H1 (cell line): ENCODE data around the gene ZNF576. TPM values are rescaled to one million over a fixed set of nuclear protein-coding genes. Genes with fewer than 3 reads are reported as not detected.

Source experiments
- KDM1A ChIP-seq: fragments of 200-600, 300-600 bp; sonication (generic); IDR thresholded peaks from 2 replicates; pipeline ENCODE4 v1.7.1; 2016; ENCODE audit warnings: mild to moderate bottlenecking, low read length, borderline replicate concordance
- TBP ChIP-seq: IDR thresholded peaks from 2 replicates; pipeline ENCODE4 v1.6.1; 2011; ENCODE audit warnings: low read depth, low read length, improper control_type of control experiment
- YY1 ChIP-seq: IDR thresholded peaks from 2 replicates; pipeline ENCODE4 v1.6.1; 2011; ENCODE audit warnings: low read depth, mild to moderate bottlenecking, low read length
- polyA plus RNA-seq, 7 experiments: library from polyadenylated mRNA; depleted of rRNA in 3 of 7; stranded (reverse) in 5 of 7; unstranded in 2 of 7; fragments of >200 nt in 5 of 7; fragments of 200-250 nt in 2 of 7; gene quantifications; 1 replicate in 5 of 7; 2 replicates in 1 of 7; 4 replicates in 1 of 7; pipeline versions ENCODE4 v1.2.1 to v1.2.3, GENCODE V29; 2011 to 2013; ENCODE audit warnings: missing spikeins in 2 of 7, mixed read lengths in 2 of 7
- total RNA-seq: library from RNA; stranded (reverse); fragmentation: NEBNext Ultra II Directional; extraction: Animal tissue kit (Norgen Biotek cat#: 25700); gene quantifications from 2 replicates; pipeline ENCODE4 v1.2.1, GENCODE V29; 2021
- TF ChIP-seq, protein P1 (sequence below): fragments of 300-600 bp; sonication (generic); IDR thresholded peaks from 2 replicates; pipeline ENCODE4 v1.7.1; 2012; ENCODE audit warnings: low read length, moderate library complexity, mild to moderate bottlenecking, inconsistent platforms; ENCODE audit not compliant: insufficient replicate concordance
- TF ChIP-seq, protein P2 (sequence below), 3 experiments: IDR thresholded peaks; 1 replicate in 2 of 3; 2 replicates in 1 of 3; pipeline versions ENCODE4 v1.5.1 to v1.6.1; 2011; ENCODE audit warnings: low read length in 3 of 3, mild to moderate bottlenecking in 3 of 3, inconsistent platforms in 2 of 3, low read depth in 1 of 3, moderate library complexity in 1 of 3; ENCODE audit not compliant: insufficient read depth in 1 of 3; ENCODE audit errors: control extremely low read depth in 1 of 3

The ZNF576 gene
- total and polyA plus RNA-seq, 2 of the 8 experiments (the other 6 are each of a cell fraction or from before 2014, with no cell fraction given), result 13.6 to 32.4 TPM

DNA sequence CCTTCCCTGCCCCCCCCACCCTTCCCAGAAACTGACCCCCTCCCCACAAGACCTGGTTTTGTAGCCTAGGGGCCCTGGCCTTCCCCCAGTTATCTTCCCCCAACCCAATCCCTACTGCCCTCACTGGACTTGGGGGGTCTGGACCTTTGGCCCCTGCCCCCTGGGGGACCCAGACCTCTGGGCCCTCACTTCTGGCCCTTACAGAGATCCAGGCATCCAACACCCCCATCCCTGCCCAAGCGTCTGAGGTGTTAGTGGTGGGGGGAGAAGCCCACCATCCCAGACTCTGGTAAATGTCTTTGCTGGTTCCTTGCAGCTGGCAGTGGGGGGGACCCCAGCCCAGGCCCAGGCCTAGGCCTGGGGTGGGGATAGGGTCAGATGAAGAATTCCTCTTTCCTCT lies 26.6 kb downstream of the ZNF576 start (continued):
- TF ChIP-seq, protein P1, sequence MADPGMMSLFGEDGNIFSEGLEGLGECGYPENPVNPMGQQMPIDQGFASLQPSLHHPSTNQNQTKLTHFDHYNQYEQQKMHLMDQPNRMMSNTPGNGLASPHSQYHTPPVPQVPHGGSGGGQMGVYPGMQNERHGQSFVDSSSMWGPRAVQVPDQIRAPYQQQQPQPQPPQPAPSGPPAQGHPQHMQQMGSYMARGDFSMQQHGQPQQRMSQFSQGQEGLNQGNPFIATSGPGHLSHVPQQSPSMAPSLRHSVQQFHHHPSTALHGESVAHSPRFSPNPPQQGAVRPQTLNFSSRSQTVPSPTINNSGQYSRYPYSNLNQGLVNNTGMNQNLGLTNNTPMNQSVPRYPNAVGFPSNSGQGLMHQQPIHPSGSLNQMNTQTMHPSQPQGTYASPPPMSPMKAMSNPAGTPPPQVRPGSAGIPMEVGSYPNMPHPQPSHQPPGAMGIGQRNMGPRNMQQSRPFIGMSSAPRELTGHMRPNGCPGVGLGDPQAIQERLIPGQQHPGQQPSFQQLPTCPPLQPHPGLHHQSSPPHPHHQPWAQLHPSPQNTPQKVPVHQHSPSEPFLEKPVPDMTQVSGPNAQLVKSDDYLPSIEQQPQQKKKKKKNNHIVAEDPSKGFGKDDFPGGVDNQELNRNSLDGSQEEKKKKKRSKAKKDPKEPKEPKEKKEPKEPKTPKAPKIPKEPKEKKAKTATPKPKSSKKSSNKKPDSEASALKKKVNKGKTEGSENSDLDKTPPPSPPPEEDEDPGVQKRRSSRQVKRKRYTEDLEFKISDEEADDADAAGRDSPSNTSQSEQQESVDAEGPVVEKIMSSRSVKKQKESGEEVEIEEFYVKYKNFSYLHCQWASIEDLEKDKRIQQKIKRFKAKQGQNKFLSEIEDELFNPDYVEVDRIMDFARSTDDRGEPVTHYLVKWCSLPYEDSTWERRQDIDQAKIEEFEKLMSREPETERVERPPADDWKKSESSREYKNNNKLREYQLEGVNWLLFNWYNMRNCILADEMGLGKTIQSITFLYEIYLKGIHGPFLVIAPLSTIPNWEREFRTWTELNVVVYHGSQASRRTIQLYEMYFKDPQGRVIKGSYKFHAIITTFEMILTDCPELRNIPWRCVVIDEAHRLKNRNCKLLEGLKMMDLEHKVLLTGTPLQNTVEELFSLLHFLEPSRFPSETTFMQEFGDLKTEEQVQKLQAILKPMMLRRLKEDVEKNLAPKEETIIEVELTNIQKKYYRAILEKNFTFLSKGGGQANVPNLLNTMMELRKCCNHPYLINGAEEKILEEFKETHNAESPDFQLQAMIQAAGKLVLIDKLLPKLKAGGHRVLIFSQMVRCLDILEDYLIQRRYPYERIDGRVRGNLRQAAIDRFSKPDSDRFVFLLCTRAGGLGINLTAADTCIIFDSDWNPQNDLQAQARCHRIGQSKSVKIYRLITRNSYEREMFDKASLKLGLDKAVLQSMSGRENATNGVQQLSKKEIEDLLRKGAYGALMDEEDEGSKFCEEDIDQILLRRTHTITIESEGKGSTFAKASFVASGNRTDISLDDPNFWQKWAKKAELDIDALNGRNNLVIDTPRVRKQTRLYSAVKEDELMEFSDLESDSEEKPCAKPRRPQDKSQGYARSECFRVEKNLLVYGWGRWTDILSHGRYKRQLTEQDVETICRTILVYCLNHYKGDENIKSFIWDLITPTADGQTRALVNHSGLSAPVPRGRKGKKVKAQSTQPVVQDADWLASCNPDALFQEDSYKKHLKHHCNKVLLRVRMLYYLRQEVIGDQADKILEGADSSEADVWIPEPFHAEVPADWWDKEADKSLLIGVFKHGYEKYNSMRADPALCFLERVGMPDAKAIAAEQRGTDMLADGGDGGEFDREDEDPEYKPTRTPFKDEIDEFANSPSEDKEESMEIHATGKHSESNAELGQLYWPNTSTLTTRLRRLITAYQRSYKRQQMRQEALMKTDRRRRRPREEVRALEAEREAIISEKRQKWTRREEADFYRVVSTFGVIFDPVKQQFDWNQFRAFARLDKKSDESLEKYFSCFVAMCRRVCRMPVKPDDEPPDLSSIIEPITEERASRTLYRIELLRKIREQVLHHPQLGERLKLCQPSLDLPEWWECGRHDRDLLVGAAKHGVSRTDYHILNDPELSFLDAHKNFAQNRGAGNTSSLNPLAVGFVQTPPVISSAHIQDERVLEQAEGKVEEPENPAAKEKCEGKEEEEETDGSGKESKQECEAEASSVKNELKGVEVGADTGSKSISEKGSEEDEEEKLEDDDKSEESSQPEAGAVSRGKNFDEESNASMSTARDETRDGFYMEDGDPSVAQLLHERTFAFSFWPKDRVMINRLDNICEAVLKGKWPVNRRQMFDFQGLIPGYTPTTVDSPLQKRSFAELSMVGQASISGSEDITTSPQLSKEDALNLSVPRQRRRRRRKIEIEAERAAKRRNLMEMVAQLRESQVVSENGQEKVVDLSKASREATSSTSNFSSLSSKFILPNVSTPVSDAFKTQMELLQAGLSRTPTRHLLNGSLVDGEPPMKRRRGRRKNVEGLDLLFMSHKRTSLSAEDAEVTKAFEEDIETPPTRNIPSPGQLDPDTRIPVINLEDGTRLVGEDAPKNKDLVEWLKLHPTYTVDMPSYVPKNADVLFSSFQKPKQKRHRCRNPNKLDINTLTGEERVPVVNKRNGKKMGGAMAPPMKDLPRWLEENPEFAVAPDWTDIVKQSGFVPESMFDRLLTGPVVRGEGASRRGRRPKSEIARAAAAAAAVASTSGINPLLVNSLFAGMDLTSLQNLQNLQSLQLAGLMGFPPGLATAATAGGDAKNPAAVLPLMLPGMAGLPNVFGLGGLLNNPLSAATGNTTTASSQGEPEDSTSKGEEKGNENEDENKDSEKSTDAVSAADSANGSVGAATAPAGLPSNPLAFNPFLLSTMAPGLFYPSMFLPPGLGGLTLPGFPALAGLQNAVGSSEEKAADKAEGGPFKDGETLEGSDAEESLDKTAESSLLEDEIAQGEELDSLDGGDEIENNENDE, result no peak
- no peak for TF ChIP-seq TBP
- TF ChIP-seq, protein P2, sequence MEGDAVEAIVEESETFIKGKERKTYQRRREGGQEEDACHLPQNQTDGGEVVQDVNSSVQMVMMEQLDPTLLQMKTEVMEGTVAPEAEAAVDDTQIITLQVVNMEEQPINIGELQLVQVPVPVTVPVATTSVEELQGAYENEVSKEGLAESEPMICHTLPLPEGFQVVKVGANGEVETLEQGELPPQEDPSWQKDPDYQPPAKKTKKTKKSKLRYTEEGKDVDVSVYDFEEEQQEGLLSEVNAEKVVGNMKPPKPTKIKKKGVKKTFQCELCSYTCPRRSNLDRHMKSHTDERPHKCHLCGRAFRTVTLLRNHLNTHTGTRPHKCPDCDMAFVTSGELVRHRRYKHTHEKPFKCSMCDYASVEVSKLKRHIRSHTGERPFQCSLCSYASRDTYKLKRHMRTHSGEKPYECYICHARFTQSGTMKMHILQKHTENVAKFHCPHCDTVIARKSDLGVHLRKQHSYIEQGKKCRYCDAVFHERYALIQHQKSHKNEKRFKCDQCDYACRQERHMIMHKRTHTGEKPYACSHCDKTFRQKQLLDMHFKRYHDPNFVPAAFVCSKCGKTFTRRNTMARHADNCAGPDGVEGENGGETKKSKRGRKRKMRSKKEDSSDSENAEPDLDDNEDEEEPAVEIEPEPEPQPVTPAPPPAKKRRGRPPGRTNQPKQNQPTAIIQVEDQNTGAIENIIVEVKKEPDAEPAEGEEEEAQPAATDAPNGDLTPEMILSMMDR (IDR thresholded peaks at IDR 0.05; ENCODE audit: control extremely low read depth in 1 of 3, insufficient read depth in 1 of 3, low read depth in 1 of 3, low read length in 3 of 3), result no peak
- TF ChIP-seq YY1, result no peak
- TF ChIP-seq KDM1A, result no peak
